BJ (cell line): ENCODE results near the gene PARD3B. TPM values are rescaled to one million over a fixed set of nuclear protein-coding genes. Genes with fewer than 3 reads are reported as not detected.

ENCODE experiments used
- CTCF ChIA-PET: fragments of 350-600 bp; formaldehyde crosslinking; extraction: SDS; loops from one replicate; lab custom pipeline; 2021; ENCODE audit warnings: antibody characterized with exemption, inconsistent platforms; lab: Yijun Ruan, JAX
- POLR2A ChIA-PET: fragments of 300-600 bp; sonication (Branson Sonifier 250); formaldehyde crosslinking; extraction: SDS; loops from one replicate; lab custom pipeline; 2021; ENCODE audit warnings: antibody characterized with exemption; lab: Charles Lee
- DNase-seq: peaks from one replicate; pipeline ENCODE4 v3.0.0-alpha.2; 2011; ENCODE audit warnings: low read depth
- H3K27me3 ChIP-seq: 2 replicates; pipeline ENCODE4 v1.6.0; 2011; ENCODE audit warnings: low read length; ENCODE audit not compliant: control insufficient read depth, insufficient read depth
- H3K36me3 ChIP-seq: 2 replicates; pipeline ENCODE4 v1.5.1; 2011; ENCODE audit warnings: low read length; ENCODE audit not compliant: control insufficient read depth, insufficient read depth
- H3K4me3 ChIP-seq: 2 replicates; pipeline ENCODE4 v1.5.1; 2011; ENCODE audit warnings: low read depth, mild to moderate bottlenecking, control low read depth, low read length
- polyA plus RNA-seq: library from polyadenylated mRNA; depleted of rRNA; stranded (reverse); fragments of >200 nt; gene quantifications from 2 replicates; pipeline ENCODE4 v1.2.3, GENCODE V29; 2011
- TF ChIP-seq, protein P1 (sequence below): IDR thresholded peaks from 2 replicates; pipeline ENCODE4 v1.5.1; 2011; ENCODE audit warnings: low read depth, mild to moderate bottlenecking, control low read depth, inconsistent platforms, low read length, moderate library complexity; ENCODE audit not compliant: insufficient read depth

The PARD3B gene
- polyA plus RNA-seq, 1 experiment: 7.1 TPM

DNA sequence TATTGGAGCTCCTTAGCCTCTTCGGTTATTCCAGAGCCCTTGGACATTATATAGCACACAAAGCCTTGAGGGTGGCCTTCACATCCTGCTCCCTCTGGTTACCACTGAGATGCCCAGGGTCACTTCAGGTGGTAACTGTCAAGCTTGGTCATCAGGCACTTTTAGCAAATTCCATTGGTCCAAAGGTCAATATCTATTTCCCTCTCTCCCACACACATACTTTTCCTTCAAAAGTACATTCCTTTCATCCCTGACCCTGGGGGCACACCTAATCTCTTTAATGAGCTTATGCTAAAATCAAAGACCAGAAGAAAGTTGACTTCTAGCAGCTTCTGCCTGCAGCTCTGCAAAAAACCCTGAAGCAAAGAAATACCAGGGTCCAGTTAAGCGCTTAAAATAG, 965.1 kb downstream of the PARD3B start:
- Histone ChIP-seq H3K4me3 (no peak overlapping the region), H3K36me3 (no peaks in the 10 kb centered on the region), H3K27me3 (no peaks in the 10 kb centered on the region)
- no peak for DNase-seq
- ChIA-PET CTCF (interaction anchor here (0.6 to 1.4 kb wide), 5 partner anchors 10 to 169 kb away, joined by 3 to 4 read pairs (median 3); no protein-coding TSS in a partner anchor), POLR2A (no interaction called here)
- TF ChIP-seq, protein P1, sequence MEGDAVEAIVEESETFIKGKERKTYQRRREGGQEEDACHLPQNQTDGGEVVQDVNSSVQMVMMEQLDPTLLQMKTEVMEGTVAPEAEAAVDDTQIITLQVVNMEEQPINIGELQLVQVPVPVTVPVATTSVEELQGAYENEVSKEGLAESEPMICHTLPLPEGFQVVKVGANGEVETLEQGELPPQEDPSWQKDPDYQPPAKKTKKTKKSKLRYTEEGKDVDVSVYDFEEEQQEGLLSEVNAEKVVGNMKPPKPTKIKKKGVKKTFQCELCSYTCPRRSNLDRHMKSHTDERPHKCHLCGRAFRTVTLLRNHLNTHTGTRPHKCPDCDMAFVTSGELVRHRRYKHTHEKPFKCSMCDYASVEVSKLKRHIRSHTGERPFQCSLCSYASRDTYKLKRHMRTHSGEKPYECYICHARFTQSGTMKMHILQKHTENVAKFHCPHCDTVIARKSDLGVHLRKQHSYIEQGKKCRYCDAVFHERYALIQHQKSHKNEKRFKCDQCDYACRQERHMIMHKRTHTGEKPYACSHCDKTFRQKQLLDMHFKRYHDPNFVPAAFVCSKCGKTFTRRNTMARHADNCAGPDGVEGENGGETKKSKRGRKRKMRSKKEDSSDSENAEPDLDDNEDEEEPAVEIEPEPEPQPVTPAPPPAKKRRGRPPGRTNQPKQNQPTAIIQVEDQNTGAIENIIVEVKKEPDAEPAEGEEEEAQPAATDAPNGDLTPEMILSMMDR: no peak

DNA sequence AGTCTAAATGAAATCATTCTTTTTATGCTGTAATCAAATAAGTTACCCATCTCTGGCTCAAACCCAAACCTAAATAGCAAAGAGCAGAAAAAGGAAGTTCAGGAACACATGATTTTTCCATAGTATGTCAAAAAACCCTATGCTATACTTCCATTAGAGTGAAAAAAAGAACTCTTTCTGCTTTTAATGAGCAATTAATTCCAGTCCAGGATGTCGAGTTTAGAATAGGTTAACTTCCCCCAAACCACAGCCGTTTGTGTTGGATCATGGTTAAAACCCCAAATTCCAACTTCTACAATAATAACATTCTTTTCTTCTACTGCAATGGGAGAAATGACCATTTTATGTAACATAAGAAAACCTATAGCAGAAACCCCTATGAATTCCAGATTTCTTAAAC, 965.9 kb downstream of the PARD3B start:
- Histone ChIP-seq H3K27me3 (no peaks in the 10 kb centered on the region), H3K4me3 (no peak overlapping the region), H3K36me3 (no peaks in the 10 kb centered on the region)
- no peak for DNase-seq
- CTCF ChIA-PET: no interaction called here
- TF ChIP-seq, protein P1: no peak
- POLR2A ChIA-PET: no interaction called here

DNA sequence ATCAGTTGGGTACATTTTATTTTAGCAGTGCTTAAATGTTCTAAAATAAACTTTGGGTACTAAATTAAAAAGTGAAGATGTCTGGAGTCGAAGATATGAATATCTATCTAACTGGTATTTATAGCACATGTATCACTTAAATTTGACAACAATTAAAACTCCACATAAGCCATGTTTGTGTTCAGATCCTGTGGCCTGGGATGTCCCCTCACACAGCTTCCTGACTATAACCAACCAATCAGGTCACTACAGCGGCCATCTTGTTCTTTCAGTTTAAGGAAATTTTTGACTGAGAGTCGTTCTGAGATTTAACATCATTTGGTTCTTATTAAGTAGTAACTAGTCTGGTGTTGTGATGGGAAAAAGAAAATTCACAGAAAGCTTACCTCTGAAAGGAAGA, 966.4 kb downstream of the PARD3B start:
- Histone ChIP-seq H3K36me3 (no peaks in the 10 kb centered on the region), H3K4me3 (no peak overlapping the region), H3K27me3 (no peaks in the 10 kb centered on the region)
- POLR2A ChIA-PET: no interaction called here
- TF ChIP-seq, protein P1: no peak
- CTCF ChIA-PET: interaction anchor here (1.0 kb wide), 1 partner anchor 164 kb away, joined by 4 read pairs; no protein-coding TSS in a partner anchor
- no peak for DNase-seq

DNA sequence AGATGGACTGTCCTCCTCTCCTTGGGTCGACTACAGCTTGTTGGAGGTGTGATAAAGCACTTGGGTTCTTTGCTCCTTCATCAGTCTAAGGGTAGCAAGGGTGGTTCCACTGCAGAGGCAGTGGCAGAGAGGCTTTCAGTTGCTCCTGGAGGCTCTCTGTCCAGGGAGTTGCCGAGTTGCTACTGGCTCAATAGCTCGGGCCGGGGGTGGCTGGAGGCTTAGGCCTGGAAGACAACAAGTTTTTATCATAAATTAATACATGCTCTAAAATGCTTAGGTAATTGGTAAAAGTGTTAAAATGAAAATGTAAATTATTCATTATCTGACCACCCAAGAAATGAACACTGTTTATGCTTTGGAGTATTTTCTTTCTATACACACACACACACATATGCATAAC, 975.0 kb downstream of the PARD3B start:
- CTCF ChIA-PET: no interaction called here
- Histone ChIP-seq H3K36me3 (no peaks in the 10 kb centered on the region), H3K27me3 (no peaks in the 10 kb centered on the region), H3K4me3 (no peak overlapping the region)
- no peak for DNase-seq
- POLR2A ChIA-PET: no interaction called here
- TF ChIP-seq, protein P1: no peak

DNA sequence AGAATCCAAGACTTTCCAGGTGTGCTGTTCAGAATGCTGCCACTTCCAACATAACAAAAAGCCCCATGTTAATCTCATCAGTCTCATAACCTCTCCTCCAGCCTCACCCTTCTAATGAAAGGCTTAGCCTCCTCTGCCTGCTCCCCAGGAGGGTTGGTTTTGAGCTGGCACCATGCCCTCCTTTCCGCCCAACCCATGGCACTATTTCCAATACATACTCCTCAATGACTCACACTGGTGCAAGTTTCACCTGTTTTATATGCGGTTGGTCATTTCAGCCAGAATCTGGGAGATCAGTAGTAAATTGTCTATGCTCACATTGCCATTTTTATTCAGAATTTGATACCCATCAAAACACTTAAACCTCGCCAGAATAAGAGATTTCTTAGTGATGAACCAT, 979.4 kb downstream of the PARD3B start:
- Histone ChIP-seq H3K36me3 (no peaks in the 10 kb centered on the region), H3K4me3 (no peak overlapping the region), H3K27me3 (no peaks in the 10 kb centered on the region)
- DNase-seq: no peak
- CTCF ChIA-PET: no interaction called here
- TF ChIP-seq, protein P1: no peak
- POLR2A ChIA-PET: no interaction called here
